Tibial nerve (tissue), 4 donors: ENCODE measurements around the gene NDRG4.

ENCODE experiments used
- EP300 ChIP-seq, 2 donors: sonication (generic); formaldehyde crosslinking; IDR thresholded peaks; one replicate each; pipeline ENCODE4 v1.6.1; 2017; ENCODE audit warnings: antibody characterized with exemption in 2 of 2, mild to moderate bottlenecking in 1 of 2
- POLR2A ChIP-seq, 2 donors: fragments of 450-650 bp; IDR thresholded peaks; one replicate each; pipeline ENCODE4 v1.6.1; 2017; ENCODE audit warnings: antibody characterized with exemption in 2 of 2, mild to moderate bottlenecking in 2 of 2, moderate library complexity in 2 of 2
- TF ChIP-seq, protein P1 (sequence below), 5 experiments: fragments of 200-600 bp in 3 of 5; fragments of 450-650 bp in 2 of 5; sonication (generic) in 3 of 5; IDR thresholded peaks; one replicate each; pipeline ENCODE4 v1.5.1; 2016 to 2019; ENCODE audit warnings: antibody characterized with exemption in 5 of 5, mild to moderate bottlenecking in 3 of 5, moderate library complexity in 2 of 5

DNA sequence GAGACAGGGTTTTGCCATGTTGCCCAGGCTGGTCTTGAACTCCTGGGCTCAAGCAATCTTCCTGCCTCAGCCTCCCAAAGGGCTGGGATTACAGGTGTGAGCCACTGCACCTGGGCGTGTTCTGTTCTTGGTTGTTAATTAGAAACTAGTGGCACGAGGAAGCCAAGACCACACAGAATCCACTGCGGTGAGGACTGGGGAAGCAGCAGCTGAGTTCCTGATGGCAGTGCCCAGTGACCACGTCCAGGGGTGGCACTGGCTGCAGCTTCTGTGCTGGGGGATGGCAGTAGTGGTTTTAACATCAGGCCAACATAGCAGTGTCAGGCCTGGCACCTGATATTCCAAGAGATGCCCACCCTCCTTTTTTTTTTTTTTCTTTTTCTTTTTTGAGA lies 39.7 kb upstream of the NDRG4 start:
- TF ChIP-seq, protein P1, sequence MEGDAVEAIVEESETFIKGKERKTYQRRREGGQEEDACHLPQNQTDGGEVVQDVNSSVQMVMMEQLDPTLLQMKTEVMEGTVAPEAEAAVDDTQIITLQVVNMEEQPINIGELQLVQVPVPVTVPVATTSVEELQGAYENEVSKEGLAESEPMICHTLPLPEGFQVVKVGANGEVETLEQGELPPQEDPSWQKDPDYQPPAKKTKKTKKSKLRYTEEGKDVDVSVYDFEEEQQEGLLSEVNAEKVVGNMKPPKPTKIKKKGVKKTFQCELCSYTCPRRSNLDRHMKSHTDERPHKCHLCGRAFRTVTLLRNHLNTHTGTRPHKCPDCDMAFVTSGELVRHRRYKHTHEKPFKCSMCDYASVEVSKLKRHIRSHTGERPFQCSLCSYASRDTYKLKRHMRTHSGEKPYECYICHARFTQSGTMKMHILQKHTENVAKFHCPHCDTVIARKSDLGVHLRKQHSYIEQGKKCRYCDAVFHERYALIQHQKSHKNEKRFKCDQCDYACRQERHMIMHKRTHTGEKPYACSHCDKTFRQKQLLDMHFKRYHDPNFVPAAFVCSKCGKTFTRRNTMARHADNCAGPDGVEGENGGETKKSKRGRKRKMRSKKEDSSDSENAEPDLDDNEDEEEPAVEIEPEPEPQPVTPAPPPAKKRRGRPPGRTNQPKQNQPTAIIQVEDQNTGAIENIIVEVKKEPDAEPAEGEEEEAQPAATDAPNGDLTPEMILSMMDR (IDR thresholded peaks at IDR 0.05), result no peak
- no peak for TF ChIP-seq POLR2A (IDR thresholded peaks at IDR 0.05)
- TF ChIP-seq EP300 (IDR thresholded peaks at IDR 0.05), result no peak
